ENCODE results near the gene CTIF. TPM values are rescaled to one million over a fixed set of nuclear protein-coding genes. Genes with fewer than 3 reads are reported as not detected.
A peak's percentile ranks its signal among the peaks of the same experiment; 100 is the strongest.

CTIF gene
- total RNA-seq, 1 experiment from 2014 or later, result 26.5 TPM

DNA sequence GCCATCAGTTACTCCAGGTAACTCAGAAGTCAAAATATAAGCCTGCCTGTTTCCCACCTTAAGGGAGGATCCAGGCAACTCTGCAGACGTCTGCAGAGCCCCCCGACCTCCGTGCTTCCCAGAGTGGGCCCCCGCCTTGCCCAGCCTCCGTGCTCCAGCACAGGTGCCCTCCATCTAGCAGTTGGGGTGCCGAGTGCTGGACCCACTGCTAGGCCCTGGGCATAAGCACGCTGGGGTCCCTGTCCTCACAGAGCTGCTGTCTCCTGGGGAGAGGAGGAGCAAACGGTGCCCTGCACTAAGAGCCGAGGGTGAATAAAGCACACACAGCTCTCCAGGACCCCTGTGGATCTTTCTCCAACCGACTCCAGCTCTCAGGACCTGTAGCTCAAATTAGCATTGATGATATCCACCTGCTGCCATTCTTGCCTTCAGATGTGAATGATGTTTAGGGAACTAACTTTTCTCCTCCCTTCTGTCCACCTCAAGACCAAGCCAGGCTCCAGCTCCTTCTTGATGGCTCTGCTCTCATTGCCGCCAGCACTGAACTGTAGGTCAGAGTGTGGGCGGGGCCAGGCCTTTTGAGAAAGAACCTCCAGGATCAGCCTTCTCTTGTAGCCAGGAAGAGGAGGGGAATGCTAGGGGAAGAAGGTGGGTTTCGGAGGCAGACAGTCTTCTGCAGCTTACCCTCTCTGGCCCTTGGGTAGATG is 290.8 kb downstream of the CTIF start:
- no peak for DNase-seq (ENCODE audit: low read depth, low spot score)
- POLR2A ChIA-PET, result no interaction called here
- no peak for ATAC-seq
- no peaks in the 10 kb centered on the region for H3K9me3 ChIP-seq (ENCODE audit: control insufficient read depth, insufficient read depth, low read depth, low read length)
- no TSS peak for BruUV-seq (replicated peaks)
- CTCF ChIA-PET, result no interaction called here
- TF ChIP-seq POLR2AphosphoS5 (IDR thresholded peaks at IDR 0.05; ENCODE audit: low read depth, low read length), result no peak
- TF ChIP-seq, protein P1, sequence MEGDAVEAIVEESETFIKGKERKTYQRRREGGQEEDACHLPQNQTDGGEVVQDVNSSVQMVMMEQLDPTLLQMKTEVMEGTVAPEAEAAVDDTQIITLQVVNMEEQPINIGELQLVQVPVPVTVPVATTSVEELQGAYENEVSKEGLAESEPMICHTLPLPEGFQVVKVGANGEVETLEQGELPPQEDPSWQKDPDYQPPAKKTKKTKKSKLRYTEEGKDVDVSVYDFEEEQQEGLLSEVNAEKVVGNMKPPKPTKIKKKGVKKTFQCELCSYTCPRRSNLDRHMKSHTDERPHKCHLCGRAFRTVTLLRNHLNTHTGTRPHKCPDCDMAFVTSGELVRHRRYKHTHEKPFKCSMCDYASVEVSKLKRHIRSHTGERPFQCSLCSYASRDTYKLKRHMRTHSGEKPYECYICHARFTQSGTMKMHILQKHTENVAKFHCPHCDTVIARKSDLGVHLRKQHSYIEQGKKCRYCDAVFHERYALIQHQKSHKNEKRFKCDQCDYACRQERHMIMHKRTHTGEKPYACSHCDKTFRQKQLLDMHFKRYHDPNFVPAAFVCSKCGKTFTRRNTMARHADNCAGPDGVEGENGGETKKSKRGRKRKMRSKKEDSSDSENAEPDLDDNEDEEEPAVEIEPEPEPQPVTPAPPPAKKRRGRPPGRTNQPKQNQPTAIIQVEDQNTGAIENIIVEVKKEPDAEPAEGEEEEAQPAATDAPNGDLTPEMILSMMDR (IDR thresholded peaks at IDR 0.05), result no peak
- TF ChIP-seq, protein P2, sequence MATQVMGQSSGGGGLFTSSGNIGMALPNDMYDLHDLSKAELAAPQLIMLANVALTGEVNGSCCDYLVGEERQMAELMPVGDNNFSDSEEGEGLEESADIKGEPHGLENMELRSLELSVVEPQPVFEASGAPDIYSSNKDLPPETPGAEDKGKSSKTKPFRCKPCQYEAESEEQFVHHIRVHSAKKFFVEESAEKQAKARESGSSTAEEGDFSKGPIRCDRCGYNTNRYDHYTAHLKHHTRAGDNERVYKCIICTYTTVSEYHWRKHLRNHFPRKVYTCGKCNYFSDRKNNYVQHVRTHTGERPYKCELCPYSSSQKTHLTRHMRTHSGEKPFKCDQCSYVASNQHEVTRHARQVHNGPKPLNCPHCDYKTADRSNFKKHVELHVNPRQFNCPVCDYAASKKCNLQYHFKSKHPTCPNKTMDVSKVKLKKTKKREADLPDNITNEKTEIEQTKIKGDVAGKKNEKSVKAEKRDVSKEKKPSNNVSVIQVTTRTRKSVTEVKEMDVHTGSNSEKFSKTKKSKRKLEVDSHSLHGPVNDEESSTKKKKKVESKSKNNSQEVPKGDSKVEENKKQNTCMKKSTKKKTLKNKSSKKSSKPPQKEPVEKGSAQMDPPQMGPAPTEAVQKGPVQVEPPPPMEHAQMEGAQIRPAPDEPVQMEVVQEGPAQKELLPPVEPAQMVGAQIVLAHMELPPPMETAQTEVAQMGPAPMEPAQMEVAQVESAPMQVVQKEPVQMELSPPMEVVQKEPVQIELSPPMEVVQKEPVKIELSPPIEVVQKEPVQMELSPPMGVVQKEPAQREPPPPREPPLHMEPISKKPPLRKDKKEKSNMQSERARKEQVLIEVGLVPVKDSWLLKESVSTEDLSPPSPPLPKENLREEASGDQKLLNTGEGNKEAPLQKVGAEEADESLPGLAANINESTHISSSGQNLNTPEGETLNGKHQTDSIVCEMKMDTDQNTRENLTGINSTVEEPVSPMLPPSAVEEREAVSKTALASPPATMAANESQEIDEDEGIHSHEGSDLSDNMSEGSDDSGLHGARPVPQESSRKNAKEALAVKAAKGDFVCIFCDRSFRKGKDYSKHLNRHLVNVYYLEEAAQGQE (IDR thresholded peaks at IDR 0.05; ENCODE audit: insufficient read depth in 1 of 2, low read depth in 2 of 2, low read length in 1 of 2), result no peak
- TF ChIP-seq SIN3A (IDR thresholded peaks at IDR 0.05; ENCODE audit: borderline replicate concordance, insufficient read depth, low read depth, low read length), result no peak
- no peak for TF ChIP-seq TCF7L2 (IDR thresholded peaks at IDR 0.05; ENCODE audit: low read depth, low read length)
- 0 out of 2 replicates have a peak overlapping the region, but pooled peaks have one; percentile 17 for H3K27ac ChIP-seq (ENCODE audit: low read length)
- intact Hi-C loops (cut with micrococcal nuclease; ENCODE audit: unreplicated experiment) (no loop called here), in situ Hi-C loops (cut with HindIII; ENCODE audit: low pct_unique_long_range_greater_than_20kb, low sequenced_read_pairs) (no loop called here)
- no peaks in the 10 kb centered on the region for H3K27me3 ChIP-seq (ENCODE audit: control insufficient read depth, insufficient read depth, low read length)
- no peak overlapping the region for H3K4me3 ChIP-seq (ENCODE audit: low read depth in 2 of 2, low read length in 2 of 2)
- no peaks in the 10 kb centered on the region for H3K36me3 ChIP-seq (ENCODE audit: control insufficient read depth, insufficient read depth, low read length)
- H3K4me1 ChIP-seq (ENCODE audit: control insufficient read depth, insufficient read depth, low read length), result peaks cover 53% of the 10 kb centered on the region

DNA sequence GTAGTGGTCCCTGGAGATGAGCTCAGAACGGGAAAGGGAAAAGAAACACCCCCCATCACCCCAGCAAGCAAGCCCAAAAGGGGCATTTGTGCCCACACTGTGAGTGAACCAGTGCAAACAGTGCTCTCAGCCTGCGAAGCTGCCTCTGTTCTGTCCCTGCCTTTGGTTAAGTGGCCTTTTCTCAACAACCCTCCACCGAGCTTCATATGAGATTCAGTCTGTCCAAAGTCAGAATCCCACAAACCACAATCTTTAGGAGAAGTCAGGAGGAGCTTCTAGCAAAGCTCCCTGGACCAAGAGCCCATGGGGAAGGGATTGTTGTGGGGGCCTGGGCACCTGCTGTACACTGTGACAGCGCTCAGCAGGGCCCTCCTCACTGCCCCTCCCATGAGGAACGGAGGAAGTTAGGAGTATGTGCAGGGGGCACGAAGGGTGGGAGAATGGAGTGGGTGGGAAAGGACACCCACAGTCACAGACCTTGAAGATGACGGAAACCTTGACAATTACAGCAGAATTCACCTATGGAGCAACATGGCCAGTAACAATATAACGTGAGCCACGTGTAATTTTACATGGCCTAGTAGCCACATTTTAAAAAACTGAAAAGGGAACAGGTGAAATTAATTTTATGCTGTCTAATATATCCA is 292.4 kb downstream of the CTIF start:
- no peak for TF ChIP-seq SIN3A (IDR thresholded peaks at IDR 0.05; ENCODE audit: borderline replicate concordance, insufficient read depth, low read depth, low read length)
- in situ Hi-C loops (cut with HindIII; ENCODE audit: low pct_unique_long_range_greater_than_20kb, low sequenced_read_pairs) (no loop called here), intact Hi-C loops (cut with micrococcal nuclease; ENCODE audit: unreplicated experiment) (no loop called here)
- Histone ChIP-seq H3K4me1 (ENCODE audit: control insufficient read depth, insufficient read depth, low read length) (peaks cover 60% of the 10 kb centered on the region), H3K9me3 (ENCODE audit: control insufficient read depth, insufficient read depth, low read depth, low read length) (no peaks in the 10 kb centered on the region), H3K4me3 (ENCODE audit: low read depth in 2 of 2, low read length in 2 of 2) (no peak overlapping the region), H3K36me3 (ENCODE audit: control insufficient read depth, insufficient read depth, low read length) (no peaks in the 10 kb centered on the region), H3K27ac (ENCODE audit: low read length) (peak overlapping the region; percentile 61), H3K27me3 (ENCODE audit: control insufficient read depth, insufficient read depth, low read length) (no peaks in the 10 kb centered on the region)
- DNase-seq (ENCODE audit: low read depth, low spot score) (no peak), ATAC-seq (no peak)
- ChIA-PET POLR2A (no interaction called here), CTCF (interaction anchor here (0.6 kb wide), 1 partner anchor 29 kb away, joined by 4 read pairs; no protein-coding TSS in a partner anchor)
- no TSS peak for BruUV-seq (replicated peaks)

DNA sequence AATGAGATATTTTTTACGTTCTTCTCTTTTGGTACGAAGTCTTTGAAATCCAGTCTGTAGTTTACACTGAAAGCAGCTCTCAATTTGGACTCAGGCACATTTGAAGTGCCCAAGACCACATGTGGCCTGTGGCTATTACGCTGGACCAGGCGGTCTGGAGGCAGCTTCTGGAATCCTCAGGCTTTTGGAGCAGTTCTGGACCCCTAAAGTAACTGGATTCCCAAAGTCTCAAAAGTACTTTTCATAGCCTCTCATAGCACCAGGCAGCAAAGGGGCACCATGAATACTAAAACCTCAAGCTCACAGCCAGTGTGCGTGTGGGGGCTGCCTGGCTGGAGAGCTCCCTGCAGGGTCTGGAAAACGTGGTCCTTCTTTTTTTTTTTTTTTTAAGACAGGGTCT is 293.0 kb downstream of the CTIF start:
- Histone ChIP-seq H3K27me3 (ENCODE audit: control insufficient read depth, insufficient read depth, low read length) (no peaks in the 10 kb centered on the region), H3K36me3 (ENCODE audit: control insufficient read depth, insufficient read depth, low read length) (no peaks in the 10 kb centered on the region), H3K9me3 (ENCODE audit: control insufficient read depth, insufficient read depth, low read depth, low read length) (no peaks in the 10 kb centered on the region), H3K27ac (ENCODE audit: low read length) (peak overlapping the region; percentile 65), H3K4me3 (ENCODE audit: low read depth in 2 of 2, low read length in 2 of 2) (no peak overlapping the region), H3K4me1 (ENCODE audit: control insufficient read depth, insufficient read depth, low read length) (peaks cover 60% of the 10 kb centered on the region)
- CTCF ChIA-PET, result interaction anchor here (0.6 kb wide), 1 partner anchor 30 kb away, joined by 4 read pairs; no protein-coding TSS in a partner anchor
- DNase-seq (ENCODE audit: low read depth, low spot score) (no peak), ATAC-seq (no peak)
- TF ChIP-seq TCF7L2 (IDR thresholded peaks at IDR 0.05; ENCODE audit: low read depth, low read length) (no peak), POLR2AphosphoS5 (IDR thresholded peaks at IDR 0.05; ENCODE audit: low read depth, low read length) (no peak), SIN3A (IDR thresholded peaks at IDR 0.05; ENCODE audit: borderline replicate concordance, insufficient read depth, low read depth, low read length) (no peak)
- TF ChIP-seq, protein P2 (IDR thresholded peaks at IDR 0.05; ENCODE audit: insufficient read depth in 1 of 2, low read depth in 2 of 2, low read length in 1 of 2), result no peak
- TF ChIP-seq, protein P1 (IDR thresholded peaks at IDR 0.05), result no peak
- BruUV-seq (replicated peaks), result no TSS peak
- POLR2A ChIA-PET, result no interaction called here
- in situ Hi-C loops (cut with HindIII; ENCODE audit: low pct_unique_long_range_greater_than_20kb, low sequenced_read_pairs), result no loop called here
- intact Hi-C loops (cut with micrococcal nuclease; ENCODE audit: unreplicated experiment), result no loop called here
